Measurements from ENCODE around the gene PIPOX. TPM values are rescaled to one million over a fixed set of nuclear protein-coding genes. Genes with fewer than 3 reads are reported as not detected.

The PIPOX gene
- total and polyA plus RNA-seq, 2 of the 8 experiments (the other 6 are each of a cell fraction or from before 2014, with no cell fraction given), result 57.2 to 99.6 TPM

DNA sequence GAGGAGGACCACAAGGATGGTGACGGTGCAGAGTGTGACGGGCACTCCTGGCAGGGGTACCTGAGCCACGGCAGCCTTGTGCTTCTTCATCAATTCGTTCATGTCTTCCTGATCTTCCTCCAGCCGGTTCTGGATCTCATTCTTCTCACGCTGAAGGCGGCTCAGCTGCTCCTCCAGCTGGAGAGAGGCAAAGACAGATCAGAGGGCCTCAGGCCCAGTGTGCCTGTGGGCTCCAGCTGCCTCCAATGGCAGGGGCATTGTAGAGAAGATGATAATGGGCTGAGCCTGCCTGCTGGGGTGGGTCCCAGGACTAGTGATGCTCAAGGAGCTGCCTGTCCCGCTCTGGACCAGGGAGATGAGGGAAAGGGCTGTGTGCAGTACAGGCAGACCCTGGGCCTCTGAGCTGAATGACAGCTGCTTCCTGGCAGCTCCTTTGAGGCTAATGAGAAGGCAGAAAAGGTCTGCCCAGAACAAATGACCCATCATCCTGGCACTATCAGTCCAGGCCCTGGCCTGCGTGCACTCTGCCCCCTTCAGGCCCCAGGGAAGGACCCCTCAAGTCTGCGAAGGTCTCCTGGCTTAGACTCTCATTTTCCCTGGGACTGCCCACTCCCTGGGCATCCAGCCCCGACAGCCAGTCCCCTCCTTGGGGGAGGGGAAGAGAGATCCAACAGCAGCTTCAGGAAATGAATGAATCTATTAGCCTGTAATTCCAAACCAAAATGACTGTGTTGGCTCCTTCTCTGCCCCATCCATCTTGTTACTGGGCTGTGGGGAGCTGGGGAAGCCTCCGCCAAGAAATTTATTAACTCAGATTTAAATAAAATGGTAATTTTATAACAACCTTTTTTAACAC, 48.0 kb downstream of the PIPOX start:
- no peak overlapping the region for H3K4me3 ChIP-seq (ENCODE audit: extremely low read depth in 1 of 4, insufficient read depth in 2 of 4, low read depth in 3 of 4, low read length in 4 of 4)
- POLR2A ChIA-PET (ENCODE audit: partially characterized antibody), result interaction anchor here (0.7 to 1.7 kb wide), 10 partner anchors 9 to 371 kb away, joined by 3 to 6 read pairs (median 4); partner anchors contain the start of gene RPL23A
- FAIRE-seq, result no peak

More for the DNA sequence above, 48.0 kb downstream of the PIPOX start:
- no peak for DNase-seq (ENCODE audit: low read depth in 1 of 2, low spot score in 2 of 2)
- Histone ChIP-seq H3K27ac (ENCODE audit: low read depth, low read length) (no peak overlapping the region), H3K18ac (ENCODE audit: extremely low read depth, low read length) (no peak overlapping the region), H3K79me1 (ENCODE audit: low read depth, low read length) (no peaks in the 10 kb centered on the region), H4K5ac (ENCODE audit: insufficient read length, low read depth, low read length) (no peak overlapping the region), H2AK5ac (ENCODE audit: low read depth, low read length) (no peak overlapping the region), H3K14ac (ENCODE audit: insufficient read length) (no peak overlapping the region), H2BK120ac (replicated peaks; ENCODE audit: low read depth, low read length) (no peak overlapping the region), H3K9ac (replicated peaks in 1 of 4; ENCODE audit: extremely low read depth in 1 of 4, low read depth in 3 of 4, low read length in 3 of 4) (no peak overlapping the region), H3K27me3 (replicated peaks in 1 of 4; ENCODE audit: control insufficient read depth in 3 of 4, extremely low read depth in 1 of 4, insufficient read depth in 3 of 4, low read length in 3 of 4) (no peaks in the 10 kb centered on the region), H4K8ac (ENCODE audit: extremely low read depth, insufficient read depth, low read length) (no peak overlapping the region; the same call in 1 of the 2 replicates), H3K4me2 (ENCODE audit: insufficient read depth in 1 of 2, low read depth in 2 of 2, low read length in 2 of 2) (no peak overlapping the region), H2BK15ac (ENCODE audit: low read length) (peak overlapping the region; percentile 53; the same call in 1 of the 2 replicates), H3K56ac (replicated peaks; ENCODE audit: insufficient read length, low read depth, low read length) (no peak overlapping the region), H3K9me3 (ENCODE audit: insufficient read depth in 2 of 2, low read depth in 1 of 2, low read length in 1 of 2) (no peaks in the 10 kb centered on the region), H2BK12ac (ENCODE audit: low read depth, low read length) (no peak overlapping the region), H3K36me3 (ENCODE audit: control insufficient read depth in 2 of 4, insufficient read depth in 4 of 4, low read length in 3 of 4) (peaks cover 0 to 27% (median 11%) of the 10 kb centered on the region in 4 experiments; a peak in 6 of 8 replicates), H4K91ac (replicated peaks; ENCODE audit: insufficient read length, low read length) (no peak overlapping the region), H3K79me2 (ENCODE audit: control insufficient read depth in 1 of 2, insufficient read depth in 2 of 2, low read length in 2 of 2) (no peaks in the 10 kb centered on the region), H3K4ac (replicated peaks; ENCODE audit: insufficient read length, low read depth, low read length) (no peak overlapping the region), H4K20me1 (replicated peaks in 1 of 2; ENCODE audit: control insufficient read depth in 1 of 2, insufficient read depth in 2 of 2, low read length in 2 of 2) (peaks cover 0 to 2% of the 10 kb centered on the region in 2 experiments), H3K23ac (ENCODE audit: insufficient read length) (no peak overlapping the region), H2AFZ (ENCODE audit: low read length) (no peak overlapping the region), H3K4me1 (replicated peaks in 1 of 4; ENCODE audit: control insufficient read depth in 3 of 4, insufficient read depth in 4 of 4, low read length in 3 of 4) (peaks cover 0 to 19% (median 7%) of the 10 kb centered on the region in 4 experiments; a peak in 6 of 7 replicates), H2BK20ac (ENCODE audit: low read length) (0 out of 2 replicates have a peak overlapping the region, but pooled peaks have one; percentile 27), H2BK5ac (ENCODE audit: low read depth, low read length) (peak overlapping the region; percentile 63; the same call in 1 of the 2 replicates), H3K23me2 (ENCODE audit: low read depth, low read length) (no peaks in the 10 kb centered on the region)
- 92% methylated on average over 12 of the region's 12 CpGs; no CpG with 5 or more reads in 1 of the 2 experiments for WGBS, 2 experiments (ENCODE audit: extremely low coverage in 1 of 2, insufficient coverage in 1 of 2, insufficient read length in 1 of 2, insufficient replicate concordance in 2 of 2, low coverage in 1 of 2, low lambda C conversion rate in 2 of 2, missing lambda C conversion rate in 1 of 2)
- no peak for TF ChIP-seq CBX5 (IDR thresholded peaks at IDR 0.05; ENCODE audit: low read depth, low read length)
- TF ChIP-seq CTCF (IDR thresholded peaks at IDR 0.05; ENCODE audit: control extremely low read depth in 1 of 3, insufficient read depth in 1 of 3, low read depth in 1 of 3, low read length in 3 of 3), result peak in 2 of 3 experiments; percentile 7 to 20; a peak in 2 of 4 replicates
- no peak for TF ChIP-seq CREB1 (IDR thresholded peaks at IDR 0.05)
- TF ChIP-seq RAD21 (IDR thresholded peaks at IDR 0.05 in 1 of 2, conservative IDR thresholded peaks at IDR 0.05 in 1 of 2; ENCODE audit: low read depth in 2 of 2, low read length in 2 of 2), result peak; percentile 36 to 55
- CTCF ChIA-PET (ENCODE audit: partially characterized antibody), result interaction anchor here (0.6 to 4.2 kb wide), 23 partner anchors 33 to 157 kb away, joined by 3 to 33 read pairs (median 4); partner anchors contain the start of gene PIPOX
